ENCODE results near the gene KRTAP10-11. TPM values are rescaled to one million over a fixed set of nuclear protein-coding genes. Genes with fewer than 3 reads are reported as not detected.
"Not testable (repeated sequence)": the region's sequence is repeated elsewhere in the genome, so short reads cannot be mapped to it uniquely, and the experiment has no call there.

KRTAP10-11 gene, protein sequence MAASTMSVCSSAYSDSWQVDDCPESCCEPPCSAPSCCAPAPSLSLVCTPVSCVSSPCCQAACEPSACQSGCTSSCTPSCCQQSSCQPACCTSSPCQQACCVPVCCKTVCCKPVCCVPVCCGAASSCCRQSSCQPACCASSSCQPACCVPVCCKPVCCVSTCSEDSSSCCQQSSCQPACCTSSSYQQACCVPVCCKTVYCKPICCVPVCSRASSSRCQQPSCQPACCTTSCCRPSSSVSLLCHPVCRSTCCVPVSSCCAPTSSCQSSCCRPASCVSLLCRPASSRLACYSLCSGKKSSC
- total RNA-seq: not detected in 2 replicates
- not detected in 2 replicates for polyA plus RNA-seq

DNA sequence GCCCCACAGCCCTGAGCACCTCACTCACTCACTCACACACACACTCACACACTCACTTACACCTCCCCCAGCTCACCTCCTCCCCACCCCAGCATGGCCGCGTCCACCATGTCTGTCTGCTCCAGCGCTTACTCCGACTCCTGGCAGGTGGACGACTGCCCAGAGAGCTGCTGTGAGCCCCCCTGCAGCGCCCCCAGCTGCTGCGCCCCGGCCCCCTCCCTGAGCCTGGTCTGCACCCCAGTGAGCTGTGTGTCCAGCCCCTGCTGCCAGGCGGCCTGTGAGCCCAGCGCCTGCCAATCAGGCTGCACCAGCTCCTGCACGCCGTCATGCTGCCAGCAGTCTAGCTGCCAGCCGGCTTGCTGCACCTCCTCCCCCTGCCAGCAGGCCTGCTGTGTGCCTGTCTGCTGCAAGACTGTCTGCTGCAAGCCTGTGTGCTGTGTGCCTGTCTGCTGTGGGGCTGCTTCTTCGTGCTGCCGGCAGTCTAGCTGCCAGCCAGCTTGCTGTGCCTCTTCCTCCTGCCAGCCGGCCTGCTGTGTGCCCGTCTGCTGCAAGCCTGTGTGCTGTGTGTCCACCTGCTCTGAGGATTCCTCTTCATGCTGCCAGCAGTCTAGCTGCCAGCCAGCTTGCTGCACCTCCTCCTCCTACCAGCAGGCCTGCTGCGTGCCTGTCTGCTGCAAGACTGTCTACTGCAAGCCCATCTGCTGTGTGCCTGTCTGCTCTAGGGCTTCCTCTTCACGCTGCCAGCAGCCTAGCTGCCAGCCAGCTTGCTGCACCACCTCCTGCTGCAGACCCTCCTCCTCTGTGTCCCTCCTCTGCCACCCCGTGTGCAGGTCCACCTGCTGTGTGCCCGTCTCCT, at the start of gene KRTAP10-11:
TSS of gene KRTAP10-11 (plus strand) at position 49 of the 856 bp plus-strand sequence. CDS start at position 94, 45 bp downstream.
- H3K36me3 ChIP-seq (replicated peaks; ENCODE audit: insufficient read depth, low read depth); H3K79me2 ChIP-seq; H3K9me3 ChIP-seq (ENCODE audit: low read depth); H3K27me3 ChIP-seq; H3K4me2 ChIP-seq; H2AFZ ChIP-seq; H3K4me1 ChIP-seq (ENCODE audit: insufficient read depth); H3K27ac ChIP-seq; DNase-seq (ENCODE audit: low spot score); H3K4me3 ChIP-seq; H3K9me2 ChIP-seq (replicated peaks; ENCODE audit: insufficient read depth); H4K20me1 ChIP-seq (ENCODE audit: insufficient read depth, poor library complexity, severe bottlenecking): not testable (repeated sequence)
- WGBS (ENCODE audit: low lambda C conversion rate, missing lambda C conversion rate): 92% methylated on average over 17 of the region's 21 CpGs

DNA sequence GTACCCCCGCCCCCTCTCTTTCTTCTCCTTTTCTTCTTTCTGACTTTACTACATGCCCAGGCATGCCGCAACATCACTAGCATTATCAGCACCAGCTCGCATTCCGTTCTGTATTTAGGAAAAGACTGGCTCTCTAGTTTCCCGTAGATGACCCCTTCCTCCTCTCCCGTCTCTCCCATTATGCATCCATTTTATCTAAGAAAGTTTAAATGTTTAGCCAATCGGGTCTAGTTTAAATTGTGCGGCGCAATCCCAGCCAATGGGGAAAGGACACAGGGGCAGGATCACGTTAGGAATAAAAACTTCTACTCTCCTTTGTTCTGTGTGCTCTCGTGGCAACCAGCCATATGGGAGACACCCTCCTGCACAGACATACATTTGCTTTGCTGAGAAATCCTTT, 48.2 kb upstream of the KRTAP10-11 start:
- Histone ChIP-seq H3K79me2 (no peaks in the 10 kb centered on the region), H3K27ac (no peak overlapping the region), H3K4me2 (no peak overlapping the region), H3K9me2 (replicated peaks; ENCODE audit: insufficient read depth) (no peaks in the 10 kb centered on the region), H2AFZ (no peak overlapping the region), H3K4me3 (no peak overlapping the region), H3K4me1 (ENCODE audit: insufficient read depth) (peaks cover 7% of the 10 kb centered on the region), H3K27me3 (no peaks in the 10 kb centered on the region), H4K20me1 (ENCODE audit: insufficient read depth, poor library complexity, severe bottlenecking) (no peaks in the 10 kb centered on the region), H3K36me3 (replicated peaks; ENCODE audit: insufficient read depth, low read depth) (no peaks in the 10 kb centered on the region), H3K9me3 (ENCODE audit: low read depth) (no peaks in the 10 kb centered on the region)
- WGBS (ENCODE audit: low lambda C conversion rate, missing lambda C conversion rate): 70% methylated on average over 11 of the region's 11 CpGs
- no peak for DNase-seq (ENCODE audit: low spot score)
- TF ChIP-seq EZH2phosphoT487 (IDR thresholded peaks at IDR 0.05; ENCODE audit: low read depth, severe bottlenecking, unreplicated experiment) (no peak), EZH2 (IDR thresholded peaks at IDR 0.05; ENCODE audit: borderline replicate concordance) (no peak)
- TF ChIP-seq, protein P1, sequence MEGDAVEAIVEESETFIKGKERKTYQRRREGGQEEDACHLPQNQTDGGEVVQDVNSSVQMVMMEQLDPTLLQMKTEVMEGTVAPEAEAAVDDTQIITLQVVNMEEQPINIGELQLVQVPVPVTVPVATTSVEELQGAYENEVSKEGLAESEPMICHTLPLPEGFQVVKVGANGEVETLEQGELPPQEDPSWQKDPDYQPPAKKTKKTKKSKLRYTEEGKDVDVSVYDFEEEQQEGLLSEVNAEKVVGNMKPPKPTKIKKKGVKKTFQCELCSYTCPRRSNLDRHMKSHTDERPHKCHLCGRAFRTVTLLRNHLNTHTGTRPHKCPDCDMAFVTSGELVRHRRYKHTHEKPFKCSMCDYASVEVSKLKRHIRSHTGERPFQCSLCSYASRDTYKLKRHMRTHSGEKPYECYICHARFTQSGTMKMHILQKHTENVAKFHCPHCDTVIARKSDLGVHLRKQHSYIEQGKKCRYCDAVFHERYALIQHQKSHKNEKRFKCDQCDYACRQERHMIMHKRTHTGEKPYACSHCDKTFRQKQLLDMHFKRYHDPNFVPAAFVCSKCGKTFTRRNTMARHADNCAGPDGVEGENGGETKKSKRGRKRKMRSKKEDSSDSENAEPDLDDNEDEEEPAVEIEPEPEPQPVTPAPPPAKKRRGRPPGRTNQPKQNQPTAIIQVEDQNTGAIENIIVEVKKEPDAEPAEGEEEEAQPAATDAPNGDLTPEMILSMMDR (IDR thresholded peaks at IDR 0.05; ENCODE audit: poor library complexity): no peak

DNA sequence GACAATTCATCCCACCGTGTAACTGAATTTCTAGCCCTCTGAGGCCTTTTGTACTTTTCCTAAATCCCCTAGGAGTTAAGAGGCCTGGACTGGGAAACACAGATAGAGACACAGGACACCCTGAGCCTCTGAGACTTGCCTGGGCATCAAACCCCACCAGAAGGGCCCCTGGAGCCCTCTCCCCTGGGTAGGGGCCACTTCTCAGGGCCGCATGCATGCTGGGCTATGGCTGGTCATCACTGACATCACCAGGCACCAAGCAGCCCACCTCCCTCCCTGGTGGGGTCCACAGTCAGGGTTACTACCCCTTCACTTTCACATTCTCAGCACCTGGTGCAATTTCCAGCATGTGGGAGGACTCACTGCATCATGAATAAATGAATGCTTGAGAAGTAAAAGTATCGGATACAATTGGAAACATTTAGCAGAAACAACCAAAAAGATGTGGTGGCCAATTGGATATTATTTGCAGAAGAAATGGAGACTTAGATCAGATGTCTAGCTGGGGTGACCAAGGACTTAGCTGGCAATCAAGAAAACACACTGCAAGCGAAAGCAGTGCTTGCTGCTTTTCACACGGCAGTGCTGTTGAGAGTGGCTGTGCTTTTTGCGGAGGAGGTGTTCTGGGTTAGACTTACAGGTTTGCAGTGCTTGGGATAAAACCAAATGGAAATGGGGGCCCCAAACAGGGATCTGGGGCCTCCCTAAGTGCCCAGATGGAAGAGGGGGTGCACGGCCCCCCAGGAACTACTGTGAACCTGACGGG, 46.8 kb upstream of the KRTAP10-11 start:
- TF ChIP-seq, protein P1 (IDR thresholded peaks at IDR 0.05; ENCODE audit: poor library complexity): no peak
- no peak for TF ChIP-seq EZH2 (IDR thresholded peaks at IDR 0.05; ENCODE audit: borderline replicate concordance)
- no peak for TF ChIP-seq EZH2phosphoT487 (IDR thresholded peaks at IDR 0.05; ENCODE audit: low read depth, severe bottlenecking, unreplicated experiment)
- Histone ChIP-seq H3K9me2 (replicated peaks; ENCODE audit: insufficient read depth) (no peaks in the 10 kb centered on the region), H3K4me3 (no peak overlapping the region), H3K36me3 (replicated peaks; ENCODE audit: insufficient read depth, low read depth) (no peaks in the 10 kb centered on the region), H3K4me2 (no peak overlapping the region), H4K20me1 (ENCODE audit: insufficient read depth, poor library complexity, severe bottlenecking) (no peaks in the 10 kb centered on the region), H3K79me2 (no peaks in the 10 kb centered on the region), H3K9me3 (ENCODE audit: low read depth) (no peaks in the 10 kb centered on the region), H2AFZ (no peak overlapping the region), H3K27ac (no peak overlapping the region), H3K4me1 (ENCODE audit: insufficient read depth) (no peaks in the 10 kb centered on the region), H3K27me3 (no peaks in the 10 kb centered on the region)
- WGBS (ENCODE audit: low lambda C conversion rate, missing lambda C conversion rate): 87% methylated on average over 8 of the region's 8 CpGs
- DNase-seq (ENCODE audit: low spot score): no peak

DNA sequence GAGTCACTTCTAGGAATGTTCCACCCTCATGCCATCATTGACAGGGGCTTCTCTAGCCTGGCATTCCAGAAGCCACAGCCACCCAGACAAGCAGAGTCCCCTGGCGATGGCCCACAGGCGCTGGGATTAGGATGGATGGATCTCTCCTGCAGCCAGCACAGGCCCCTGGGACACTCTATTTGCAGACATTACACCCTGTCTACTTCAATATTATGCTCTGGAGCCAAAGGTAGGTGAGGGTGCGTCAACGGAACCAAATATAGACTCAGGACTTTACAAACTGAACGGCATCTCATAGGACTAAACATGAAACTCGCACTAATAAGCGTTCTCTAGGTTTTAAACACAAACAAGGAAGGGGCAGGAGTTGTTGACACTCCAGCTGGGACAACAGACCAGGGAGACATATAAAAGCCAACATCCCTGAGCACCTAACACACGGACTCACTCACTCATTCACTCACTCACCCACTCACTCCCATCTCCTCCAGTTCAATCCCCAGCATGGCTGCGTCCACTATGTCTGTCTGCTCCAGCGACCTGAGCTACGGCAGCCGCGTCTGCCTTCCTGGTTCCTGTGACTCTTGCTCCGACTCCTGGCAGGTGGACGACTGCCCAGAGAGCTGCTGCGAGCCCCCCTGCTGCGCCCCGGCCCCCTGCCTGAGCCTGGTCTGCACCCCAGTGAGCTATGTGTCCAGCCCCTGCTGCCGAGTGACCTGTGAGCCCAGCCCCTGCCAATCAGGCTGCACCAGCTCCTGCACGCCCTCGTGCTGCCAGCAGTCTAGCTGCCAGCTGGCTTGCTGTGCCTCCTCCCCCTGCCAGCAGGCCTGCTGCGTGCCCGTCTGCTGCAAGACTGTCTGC, 45.9 kb upstream of the KRTAP10-11 start, which contains the start of gene KRTAP10-7:
TSS of gene KRTAP10-7 (plus strand) at position 480 of the 861 bp plus-strand sequence. CDS start at position 505, 25 bp downstream.
- H2AFZ ChIP-seq; H4K20me1 ChIP-seq (ENCODE audit: insufficient read depth, poor library complexity, severe bottlenecking); H3K27me3 ChIP-seq; H3K4me3 ChIP-seq; DNase-seq (ENCODE audit: low spot score); H3K27ac ChIP-seq; H3K79me2 ChIP-seq; H3K36me3 ChIP-seq (replicated peaks; ENCODE audit: insufficient read depth, low read depth); H3K9me2 ChIP-seq (replicated peaks; ENCODE audit: insufficient read depth); H3K4me1 ChIP-seq (ENCODE audit: insufficient read depth); H3K9me3 ChIP-seq (ENCODE audit: low read depth); H3K4me2 ChIP-seq: not testable (repeated sequence)
- WGBS (ENCODE audit: low lambda C conversion rate, missing lambda C conversion rate): 91% methylated on average over 14 of the region's 23 CpGs

DNA sequence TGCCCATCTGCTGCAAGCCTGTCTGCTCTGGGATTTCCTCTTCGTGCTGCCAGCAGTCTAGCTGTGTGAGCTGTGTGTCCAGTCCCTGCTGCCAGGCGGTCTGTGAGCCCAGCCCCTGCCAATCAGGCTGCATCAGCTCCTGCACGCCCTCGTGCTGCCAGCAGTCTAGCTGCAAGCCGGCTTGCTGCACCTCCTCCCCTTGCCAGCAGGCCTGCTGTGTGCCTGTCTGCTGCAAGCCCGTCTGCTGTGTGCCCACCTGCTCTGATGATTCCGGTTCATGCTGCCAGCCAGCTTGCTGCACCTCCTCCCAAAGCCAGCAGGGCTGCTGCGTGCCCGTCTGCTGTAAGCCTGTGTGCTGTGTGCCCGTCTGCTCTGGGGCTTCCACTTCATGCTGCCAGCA, 45.1 kb upstream of the KRTAP10-11 start:
- not testable (repeated sequence) for H2AFZ ChIP-seq; H3K4me2 ChIP-seq; H3K9me3 ChIP-seq (ENCODE audit: low read depth); H4K20me1 ChIP-seq (ENCODE audit: insufficient read depth, poor library complexity, severe bottlenecking); H3K79me2 ChIP-seq; H3K27me3 ChIP-seq; H3K9me2 ChIP-seq (replicated peaks; ENCODE audit: insufficient read depth); H3K4me1 ChIP-seq (ENCODE audit: insufficient read depth); DNase-seq (ENCODE audit: low spot score); H3K36me3 ChIP-seq (replicated peaks; ENCODE audit: insufficient read depth, low read depth); H3K4me3 ChIP-seq; H3K27ac ChIP-seq
- WGBS (ENCODE audit: low lambda C conversion rate, missing lambda C conversion rate): 88% methylated on average over 10 of the region's 10 CpGs
